NCI-H1048 (cell line): ENCODE data around the gene SEMA6A.

Experiments
- DNase-seq: peaks from one replicate; lab custom pipeline; 2025; lab: John Stamatoyannopoulos, UW

SEMA6A gene

DNA sequence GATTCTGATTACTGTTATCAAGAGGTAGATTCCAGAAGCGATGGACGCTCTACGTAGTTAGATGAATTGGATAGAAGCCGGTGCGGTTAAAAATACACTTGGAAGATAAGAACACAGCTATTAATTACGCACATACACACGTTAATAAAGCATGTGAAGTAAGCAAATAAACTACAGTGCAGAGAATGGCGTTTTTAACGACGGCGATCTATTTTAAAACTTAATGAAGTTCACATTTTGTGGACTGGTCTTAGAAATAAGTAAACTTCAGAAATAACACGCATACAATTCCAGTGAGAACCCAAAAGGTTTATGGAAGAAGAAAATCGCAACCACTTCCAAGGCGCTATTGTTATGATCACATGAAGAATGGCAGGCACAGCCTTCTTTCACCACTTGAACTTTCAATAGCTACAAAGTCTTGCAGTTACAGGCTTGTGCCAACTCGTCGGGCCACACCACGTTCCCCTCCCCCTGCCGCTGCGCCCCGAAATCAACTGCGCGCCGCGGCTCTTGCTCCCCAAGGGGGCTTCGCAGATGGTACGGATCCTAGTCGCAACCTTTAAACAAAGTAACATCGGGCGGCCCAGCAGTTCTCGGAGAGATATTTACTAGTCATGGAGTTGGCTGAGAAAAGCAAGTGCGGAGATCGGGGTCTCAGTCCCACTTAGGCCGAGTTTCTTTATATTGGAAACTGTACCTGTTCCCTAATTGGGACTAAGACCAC is 866 bp upstream of the SEMA6A start:
- no peak for DNase-seq

DNA sequence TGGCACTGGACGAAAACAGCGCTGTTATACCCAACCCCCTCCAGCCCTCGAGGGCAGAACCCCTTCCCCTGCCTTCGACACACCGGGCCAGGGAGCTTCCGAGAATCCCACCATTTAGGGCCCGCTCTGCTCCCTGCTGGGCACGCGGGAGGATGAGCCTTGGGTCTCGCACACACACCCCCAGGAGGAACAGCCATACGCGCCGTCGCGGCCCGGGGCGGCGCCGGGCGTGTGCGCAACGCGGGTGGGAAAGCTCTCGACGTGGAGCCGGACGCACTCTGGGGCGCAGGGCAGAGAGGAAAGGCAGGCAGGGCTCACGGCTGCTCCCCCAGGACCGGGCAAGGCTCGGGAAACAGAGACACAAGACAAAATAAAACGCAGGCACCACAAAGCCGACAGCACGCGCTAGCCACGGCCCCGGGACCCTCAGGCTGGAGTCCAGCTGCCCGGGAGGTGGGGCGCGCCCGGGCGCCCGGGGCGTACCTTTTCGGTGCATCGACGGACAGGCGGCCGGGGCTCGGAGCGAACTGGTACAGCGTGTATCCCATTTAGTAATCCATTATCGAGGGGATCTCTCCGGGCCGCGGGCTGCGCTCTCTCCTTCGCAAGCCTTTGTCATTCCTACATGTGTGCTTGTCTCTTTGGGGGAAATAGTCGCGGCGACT is 789 bp downstream of the SEMA6A start:
- DNase-seq: no peak

GRCh38 chr5:116573279-116573701 is 1.3 kb downstream of the SEMA6A start:
- no peak for DNase-seq

DNA sequence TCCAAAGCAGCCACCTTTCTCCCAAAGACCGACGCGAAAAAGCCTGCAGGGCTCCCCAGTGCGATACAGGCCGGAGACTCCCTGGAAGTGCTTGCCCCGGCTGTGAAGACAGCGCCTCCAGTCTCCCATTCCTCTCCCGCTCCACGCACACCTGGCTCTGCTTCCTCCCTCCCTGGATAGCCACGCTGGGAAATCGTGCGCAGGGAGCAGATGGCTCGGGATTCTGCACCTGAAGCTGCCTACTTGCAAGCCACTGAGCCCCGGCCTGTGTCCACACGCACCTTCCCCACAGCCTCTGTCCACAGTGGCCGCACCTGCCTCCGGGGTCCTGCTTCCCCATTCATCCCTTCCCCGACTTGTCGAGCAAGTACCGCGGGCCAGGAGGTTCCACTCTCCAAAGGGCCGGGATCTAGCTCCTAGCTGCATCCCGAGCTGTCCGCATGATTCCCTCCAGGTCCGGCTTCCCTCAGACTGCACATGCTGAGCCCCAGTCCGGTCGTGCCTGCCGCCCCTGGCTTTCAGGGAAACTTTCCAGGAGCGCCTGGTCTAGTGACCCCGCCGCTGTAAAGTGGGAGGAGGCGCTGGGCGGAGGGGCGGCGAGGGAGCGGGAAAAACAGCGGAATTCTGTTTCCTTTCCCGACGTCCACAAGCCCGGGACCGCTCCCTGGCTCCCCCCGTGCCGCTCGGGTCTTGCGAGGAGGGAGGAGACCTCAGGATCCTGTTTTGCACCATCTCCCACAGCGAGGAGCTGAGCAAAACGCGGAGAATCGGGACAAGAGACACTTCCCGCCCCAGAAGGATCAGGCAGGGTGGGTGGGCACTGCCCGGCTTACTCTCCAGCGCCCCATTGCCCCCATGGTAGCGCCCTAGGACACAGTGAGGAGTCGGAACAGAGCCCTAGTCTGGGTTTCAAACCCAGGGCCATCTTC is 2.0 kb downstream of the SEMA6A start:
- DNase-seq: no peak

DNA sequence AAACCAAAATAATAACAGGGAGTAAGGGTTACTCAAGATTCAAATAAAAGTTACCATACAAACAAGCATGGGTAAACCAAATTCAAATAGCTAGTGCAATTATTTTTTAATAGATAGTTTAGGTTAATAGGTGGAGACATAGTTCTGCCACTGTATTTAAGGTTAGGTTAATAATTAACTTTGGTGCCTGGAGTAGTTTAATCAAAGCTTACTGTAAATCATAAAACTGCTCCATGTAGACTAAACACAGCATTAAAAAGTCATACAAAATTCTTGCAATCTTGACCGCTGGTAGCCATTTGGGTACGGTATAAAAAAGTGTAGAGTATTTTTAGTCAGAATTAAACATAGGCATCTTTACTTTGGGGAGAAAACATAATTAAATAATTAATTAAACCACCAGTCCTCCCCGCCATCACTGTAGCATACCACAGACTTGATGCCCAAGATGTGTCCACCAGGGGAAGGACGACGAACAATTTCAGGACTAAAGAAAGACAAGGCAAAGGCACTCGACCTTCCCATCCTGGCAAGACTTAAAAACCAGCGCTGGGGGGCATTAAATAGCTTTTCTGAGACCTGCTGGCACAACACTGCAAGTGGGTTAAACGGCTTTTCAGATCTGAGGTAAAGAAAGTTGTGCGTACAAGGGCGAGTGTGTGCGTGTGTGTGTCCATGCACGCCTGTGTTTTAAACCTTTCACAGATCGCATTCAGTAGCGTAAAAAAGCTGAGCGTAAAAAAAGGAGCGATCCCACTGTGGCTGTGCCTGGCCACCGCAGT is 2.9 kb downstream of the SEMA6A start:
- no peak for DNase-seq

- no peak for DNase-seq
These were observed 4.6 kb downstream of the SEMA6A start for GRCh38 chr5:116569999-116570398.

GRCh38 chr5:116567106-116567505 is 7.5 kb downstream of the SEMA6A start:
- DNase-seq: no peak

DNA sequence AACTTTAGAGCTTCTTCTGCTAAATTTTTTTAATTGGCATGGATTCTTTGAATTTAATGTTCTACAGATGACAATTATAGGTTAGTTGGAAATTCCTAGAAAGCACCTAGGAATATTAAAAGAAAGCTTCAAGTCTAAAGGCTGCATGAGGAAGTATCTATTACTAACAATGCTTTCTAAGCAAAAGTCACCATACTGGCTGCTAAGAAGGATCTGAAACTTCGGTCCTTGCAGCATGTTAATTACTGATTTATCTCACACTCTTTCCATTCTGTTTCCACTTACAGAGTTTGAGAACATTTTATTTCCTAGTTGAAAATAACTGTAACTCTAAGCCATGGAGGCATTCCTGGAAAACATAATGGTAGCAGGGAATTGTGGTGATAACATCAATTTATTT is 8.4 kb downstream of the SEMA6A start:
- DNase-seq: no peak

DNA sequence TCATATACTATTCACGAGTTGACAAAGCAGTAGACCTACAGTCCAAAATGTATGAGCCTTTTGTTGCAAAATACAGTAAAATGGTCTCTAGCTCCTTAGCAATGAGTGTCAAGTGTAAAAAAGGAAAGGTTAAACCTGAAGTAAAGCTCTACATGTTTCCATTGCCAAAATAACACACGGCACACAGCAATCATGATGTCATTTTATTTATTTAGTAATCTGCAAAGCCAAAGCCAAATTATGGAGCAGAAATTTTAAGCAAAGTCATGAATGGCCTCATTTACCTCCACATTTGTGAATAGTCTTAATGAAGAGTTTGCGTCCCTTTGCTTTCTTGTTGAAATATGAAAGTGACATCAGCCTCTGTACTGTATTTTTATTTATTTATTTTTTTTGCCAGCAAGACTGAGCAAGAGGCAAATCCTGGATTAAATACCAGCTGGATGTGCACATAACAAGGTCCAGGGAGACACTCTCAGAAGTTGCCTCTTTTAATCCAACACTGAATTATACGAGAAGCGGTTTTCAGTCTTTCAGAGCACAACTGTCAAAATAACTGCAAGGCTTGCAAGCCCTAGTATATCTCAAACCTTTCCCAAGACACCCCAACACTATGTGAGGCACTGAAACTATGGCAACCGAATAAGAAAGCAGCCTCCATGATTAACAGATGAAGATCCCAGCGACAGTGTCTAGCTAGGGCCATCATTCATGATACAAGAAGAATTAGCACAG is 9.7 kb downstream of the SEMA6A start:
- DNase-seq: no peak

GRCh38 chr5:116564312-116564711 is 10.3 kb downstream of the SEMA6A start:
- DNase-seq: no peak

- DNase-seq: no peak
These were observed 10.8 kb downstream of the SEMA6A start for GRCh38 chr5:116563736-116564308.

DNA sequence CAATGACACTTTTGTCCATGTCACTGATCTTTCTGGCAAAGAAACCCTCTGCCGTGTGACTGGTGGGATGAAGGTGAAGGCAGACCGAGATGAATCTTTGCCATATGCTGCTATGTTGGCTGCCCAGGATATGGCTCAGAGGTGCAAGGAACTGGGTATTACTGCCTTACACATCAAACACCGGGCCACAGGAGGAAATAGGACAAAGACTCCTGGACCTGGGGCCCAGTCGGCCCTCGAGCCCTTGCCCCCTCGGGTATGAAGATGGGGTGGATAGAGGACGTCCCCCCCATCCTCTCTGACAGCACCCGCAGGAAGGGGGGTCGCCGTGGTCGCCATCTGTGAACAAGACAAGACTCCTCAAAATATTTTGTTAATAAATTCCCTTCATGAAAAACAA is 12.0 kb downstream of the SEMA6A start:
- DNase-seq: no peak

DNA sequence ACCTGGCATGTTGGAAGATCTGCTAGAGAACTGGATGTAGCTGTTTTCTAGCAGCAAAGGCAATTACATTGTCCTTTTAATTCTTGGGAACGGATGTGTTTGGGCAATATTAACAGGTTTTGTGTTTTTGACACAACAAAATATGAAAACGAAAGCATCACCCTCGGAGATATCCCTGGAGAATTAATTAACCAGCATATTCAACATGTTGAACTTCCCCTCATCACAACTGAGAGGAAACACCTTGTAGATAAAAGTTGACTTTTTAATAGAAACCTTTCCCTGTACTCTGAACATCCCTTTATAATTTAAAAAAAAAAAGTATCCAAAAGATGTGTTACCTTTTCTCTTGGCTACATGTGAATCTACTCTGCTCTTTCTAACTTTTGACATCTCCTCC is 13.0 kb downstream of the SEMA6A start:
- no peak for DNase-seq

GRCh38 chr5:116559673-116560164 is 14.9 kb downstream of the SEMA6A start:
- DNase-seq: no peak

DNA sequence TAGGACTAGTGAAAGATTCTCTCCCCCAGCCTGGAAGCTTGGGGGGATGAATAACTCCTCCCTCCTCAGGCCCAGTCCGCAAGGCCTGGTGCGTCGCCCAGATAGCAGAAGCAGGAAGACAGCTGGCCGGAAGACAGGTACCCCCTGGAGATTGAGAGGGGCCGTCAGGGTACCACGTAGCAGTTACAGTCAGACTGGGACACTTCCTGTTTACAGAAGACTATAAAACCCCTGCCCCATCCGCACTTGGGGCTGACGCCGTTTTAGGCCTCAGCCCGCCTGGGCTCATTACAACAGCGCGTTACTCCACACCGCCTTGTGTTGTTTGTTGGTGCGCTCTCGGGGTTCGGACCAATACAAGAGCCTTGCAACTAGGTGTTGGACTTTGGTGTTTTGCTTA is 15.4 kb downstream of the SEMA6A start:
- no peak for DNase-seq

DNA sequence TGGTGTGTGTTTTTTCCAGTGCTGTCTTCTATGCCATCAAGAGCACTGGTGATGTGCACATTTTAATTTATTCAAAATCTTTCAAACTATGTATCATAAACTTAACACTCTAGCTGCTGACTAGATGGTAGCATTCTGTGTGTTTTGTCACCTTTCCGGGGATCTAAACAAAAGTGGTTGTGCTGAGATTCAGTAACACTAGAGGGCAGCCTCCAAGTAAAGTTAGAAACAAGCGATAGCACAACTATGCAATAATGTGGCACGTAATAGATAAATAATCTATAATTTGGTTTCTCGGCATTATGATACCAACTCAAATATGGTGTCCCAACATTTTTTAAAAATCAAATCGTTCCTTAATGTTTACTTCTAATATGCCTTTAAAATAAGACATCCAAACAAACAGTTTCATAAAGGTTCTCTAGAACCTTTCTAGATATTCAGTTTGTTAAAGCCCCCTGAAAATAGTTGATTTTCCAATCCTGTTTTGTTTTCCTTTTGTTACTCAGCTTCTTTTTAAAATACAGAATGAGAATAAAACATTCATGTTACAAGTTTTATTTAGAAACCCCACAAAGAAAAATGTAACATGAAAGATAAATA is 16.9 kb downstream of the SEMA6A start:
- DNase-seq: no peak

DNA sequence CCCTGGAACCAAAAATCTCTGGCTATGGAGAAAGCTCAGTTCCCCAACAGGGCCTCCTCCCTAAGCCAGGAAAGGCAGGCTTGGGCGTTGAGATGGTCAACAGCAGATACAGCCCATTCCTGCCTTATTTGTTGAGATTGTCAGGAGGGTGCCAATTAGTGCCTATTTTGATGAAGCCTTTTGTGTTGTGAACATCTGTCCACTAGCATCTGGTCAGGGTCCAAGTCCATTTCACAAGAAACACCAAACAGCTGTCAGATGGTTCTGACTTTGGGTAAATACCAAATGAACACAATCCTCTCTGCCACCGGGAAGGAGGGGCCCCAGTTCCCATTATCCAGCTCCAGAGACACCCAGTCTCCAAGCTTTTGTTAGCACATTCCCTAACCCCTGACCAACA is 19.9 kb downstream of the SEMA6A start:
- no peak for DNase-seq

GRCh38 chr5:116553366-116553765 is 21.3 kb downstream of the SEMA6A start:
- DNase-seq: no peak

DNA sequence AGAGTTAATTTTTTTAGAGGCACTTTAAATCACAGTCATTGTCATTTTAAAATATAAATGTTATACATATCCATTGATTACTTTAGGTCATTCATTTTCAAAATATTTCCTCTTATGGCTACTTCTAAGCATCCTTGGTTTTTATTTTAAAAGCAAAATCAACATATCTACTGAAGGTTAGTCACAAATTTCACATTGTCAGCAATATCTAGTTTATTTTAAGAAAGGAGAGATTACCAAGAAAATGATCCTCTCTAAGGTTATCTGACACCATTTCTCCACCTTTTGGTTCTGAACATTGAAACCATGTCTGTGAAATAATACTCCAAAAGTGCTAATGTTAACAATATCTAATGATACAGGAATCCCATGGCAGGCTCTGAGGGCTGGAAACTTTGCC is 24.5 kb downstream of the SEMA6A start:
- DNase-seq: no peak

DNA sequence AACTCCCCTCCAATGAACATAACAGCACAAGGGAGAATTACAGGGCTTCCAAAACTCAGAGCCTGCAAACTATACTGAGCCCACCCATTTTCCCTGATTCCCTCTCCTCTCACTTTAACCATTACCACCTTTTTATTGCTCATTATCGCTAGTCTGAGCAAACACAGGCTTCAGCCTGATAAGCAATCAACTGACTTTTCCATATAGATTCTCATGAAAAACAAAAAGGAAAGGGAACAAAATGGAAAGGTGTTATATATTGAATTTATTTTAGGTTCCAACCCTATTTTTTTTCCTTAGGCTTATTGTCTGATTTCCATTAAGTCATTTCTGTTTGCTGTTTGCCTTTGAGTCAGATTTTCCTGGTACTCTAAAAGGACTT is 27.9 kb downstream of the SEMA6A start:
- DNase-seq: no peak
